ENCODE measurements around the gene DYNLRB1.

- TF ChIP-seq, protein P1, sequence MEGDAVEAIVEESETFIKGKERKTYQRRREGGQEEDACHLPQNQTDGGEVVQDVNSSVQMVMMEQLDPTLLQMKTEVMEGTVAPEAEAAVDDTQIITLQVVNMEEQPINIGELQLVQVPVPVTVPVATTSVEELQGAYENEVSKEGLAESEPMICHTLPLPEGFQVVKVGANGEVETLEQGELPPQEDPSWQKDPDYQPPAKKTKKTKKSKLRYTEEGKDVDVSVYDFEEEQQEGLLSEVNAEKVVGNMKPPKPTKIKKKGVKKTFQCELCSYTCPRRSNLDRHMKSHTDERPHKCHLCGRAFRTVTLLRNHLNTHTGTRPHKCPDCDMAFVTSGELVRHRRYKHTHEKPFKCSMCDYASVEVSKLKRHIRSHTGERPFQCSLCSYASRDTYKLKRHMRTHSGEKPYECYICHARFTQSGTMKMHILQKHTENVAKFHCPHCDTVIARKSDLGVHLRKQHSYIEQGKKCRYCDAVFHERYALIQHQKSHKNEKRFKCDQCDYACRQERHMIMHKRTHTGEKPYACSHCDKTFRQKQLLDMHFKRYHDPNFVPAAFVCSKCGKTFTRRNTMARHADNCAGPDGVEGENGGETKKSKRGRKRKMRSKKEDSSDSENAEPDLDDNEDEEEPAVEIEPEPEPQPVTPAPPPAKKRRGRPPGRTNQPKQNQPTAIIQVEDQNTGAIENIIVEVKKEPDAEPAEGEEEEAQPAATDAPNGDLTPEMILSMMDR (conservative IDR thresholded peaks at IDR 0.05 in 1 of 2, IDR thresholded peaks at IDR 0.05 in 1 of 2; ENCODE audit: extremely low read depth in 1 of 2, insufficient read depth in 1 of 2, low read depth in 1 of 2, low read length in 2 of 2), result no peak
- no peak for TF ChIP-seq EZH2 (IDR thresholded peaks at IDR 0.05; ENCODE audit: borderline replicate concordance, low read length)
Observed at GRCh38 chr20:34500823-34501222, 15.4 kb upstream of the DYNLRB1 start.

All from mammary epithelial cell (primary cell).